Muscle layer of colon (tissue), 2 donors: Measurements from ENCODE around the gene CTNNAL1.
A peak's percentile ranks its signal among the peaks of the same experiment; 100 is the strongest.
"Not testable (repeated sequence)": the region's sequence is repeated elsewhere in the genome, so short reads cannot be mapped to it uniquely, and the experiment has no call there.

Source experiments
- H3K27ac ChIP-seq: one replicate; pipeline ENCODE4 v1.7.0; 2013; ENCODE audit warnings: low read depth, mild to moderate bottlenecking, low read length, moderate library complexity
- H3K27me3 ChIP-seq, 2 donors: one replicate each; pipeline ENCODE4 v1.7.0; 2013; ENCODE audit warnings: low read length in 2 of 2, mild to moderate bottlenecking in 2 of 2; ENCODE audit not compliant: insufficient read depth in 2 of 2, control insufficient read depth in 1 of 2
- H3K36me3 ChIP-seq: one replicate; pipeline ENCODE4 v1.7.0; 2013; ENCODE audit warnings: mild to moderate bottlenecking, low read length; ENCODE audit not compliant: insufficient read depth
- H3K4me1 ChIP-seq: one replicate; pipeline ENCODE4 v1.7.0; 2013; ENCODE audit warnings: mild to moderate bottlenecking, low read length; ENCODE audit not compliant: insufficient read depth
- H3K4me3 ChIP-seq, 2 donors: one replicate each; pipeline ENCODE4 v1.7.0; 2013; ENCODE audit warnings: low read length in 2 of 2, low read depth in 1 of 2, mild to moderate bottlenecking in 1 of 2, moderate library complexity in 1 of 2
- H3K9ac ChIP-seq: one replicate; pipeline ENCODE4 v1.7.0; 2013; ENCODE audit warnings: low read length
- H3K9me3 ChIP-seq: one replicate; pipeline ENCODE4 v1.7.0; 2013; ENCODE audit warnings: mild to moderate bottlenecking, low read length
- donor health status: abdominal sarcoma.
- donor health status: Adenocarcinoma of cecum.

The CTNNAL1 gene

GRCh38 chr9:109012876-109013678 is at the start of gene CTNNAL1:
Gene CTNNAL1, minus strand, starts transcription at chr9:109013499. Its CDS starts 57 bp downstream, at chr9:109013442.
- Histone ChIP-seq H3K4me3 (peak within 1 kb of the TSS; percentile 40 to 62), H3K4me1 (peaks cover 36% of the 10 kb centered on the region), H3K27me3 (no peaks in the 10 kb centered on the region), H3K9me3 (no peaks in the 10 kb centered on the region), H3K27ac (peak within 1 kb of the TSS; percentile 92), H3K36me3 (no peaks in the 10 kb centered on the region), H3K9ac (peak within 1 kb of the TSS; percentile 78)

- no peaks in the 10 kb centered on the region for H3K4me1 ChIP-seq
- H3K9ac ChIP-seq = no peak overlapping the region
- no peak overlapping the region for H3K27ac ChIP-seq
- H3K36me3 ChIP-seq = peaks cover 46% of the 10 kb centered on the region
- H3K9me3 ChIP-seq = no peaks in the 10 kb centered on the region
- no peaks in the 10 kb centered on the region for H3K27me3 ChIP-seq
- H3K4me3 ChIP-seq = no peak overlapping the region
Observed at GRCh38 chr9:109062543-109062942, 49.2 kb upstream of the CTNNAL1 start.

- no peak overlapping the region for H3K27ac ChIP-seq
- no peaks in the 10 kb centered on the region for H3K9me3 ChIP-seq
- peaks cover 46% of the 10 kb centered on the region for H3K36me3 ChIP-seq
Observed at GRCh38 chr9:109060191-109060590, 46.9 kb upstream of the CTNNAL1 start.

GRCh38 chr9:109053121-109053520 is 39.8 kb upstream of the CTNNAL1 start:
- not testable (repeated sequence) for H3K27me3 ChIP-seq, H3K4me1 ChIP-seq, H3K9me3 ChIP-seq, H3K27ac ChIP-seq, H3K4me3 ChIP-seq, H3K9ac ChIP-seq
- peaks cover 44% of the 10 kb centered on the region for H3K36me3 ChIP-seq

More at GRCh38 chr9:109060191-109060590, 46.9 kb upstream of the CTNNAL1 start:
- Histone ChIP-seq H3K4me1 (no peaks in the 10 kb centered on the region), H3K9ac (no peak overlapping the region), H3K4me3 (no peak overlapping the region), H3K27me3 (no peaks in the 10 kb centered on the region)

GRCh38 chr9:109052416-109052815 is 39.1 kb upstream of the CTNNAL1 start:
- H3K4me1 ChIP-seq = no peaks in the 10 kb centered on the region
- no peak overlapping the region for H3K4me3 ChIP-seq
- H3K27ac ChIP-seq = no peak overlapping the region
- H3K27me3 ChIP-seq = no peaks in the 10 kb centered on the region
- H3K9me3 ChIP-seq = no peaks in the 10 kb centered on the region
- no peak overlapping the region for H3K9ac ChIP-seq
- peaks cover 52% of the 10 kb centered on the region for H3K36me3 ChIP-seq

- Histone ChIP-seq H3K27ac (no peak overlapping the region), H3K4me1 (no peaks in the 10 kb centered on the region), H3K9me3 (no peaks in the 10 kb centered on the region), H3K27me3 (no peaks in the 10 kb centered on the region), H3K9ac (no peak overlapping the region), H3K4me3 (no peak overlapping the region), H3K36me3 (peaks cover 51% of the 10 kb centered on the region)
Observed at GRCh38 chr9:109051733-109052132, 38.4 kb upstream of the CTNNAL1 start.

GRCh38 chr9:109050444-109050843 is 37.1 kb upstream of the CTNNAL1 start:
- Histone ChIP-seq H3K27me3 (no peaks in the 10 kb centered on the region), H3K4me1 (no peaks in the 10 kb centered on the region), H3K27ac (no peak overlapping the region), H3K36me3 (peaks cover 56% of the 10 kb centered on the region), H3K9me3 (no peaks in the 10 kb centered on the region), H3K9ac (no peak overlapping the region), H3K4me3 (no peak overlapping the region)

- H3K9ac ChIP-seq = no peak overlapping the region
- H3K27me3 ChIP-seq = no peaks in the 10 kb centered on the region
- H3K9me3 ChIP-seq = no peaks in the 10 kb centered on the region
- no peak overlapping the region for H3K4me3 ChIP-seq
- H3K27ac ChIP-seq = no peak overlapping the region
- H3K36me3 ChIP-seq = peaks cover 53% of the 10 kb centered on the region
- H3K4me1 ChIP-seq = no peaks in the 10 kb centered on the region
Observed at GRCh38 chr9:109048822-109049221, 35.5 kb upstream of the CTNNAL1 start.

GRCh38 chr9:109047259-109047658 is 34.0 kb upstream of the CTNNAL1 start:
- Histone ChIP-seq H3K36me3 (peaks cover 43% of the 10 kb centered on the region), H3K27ac (no peak overlapping the region), H3K4me3 (no peak overlapping the region)

GRCh38 chr9:109046346-109046745 is 33.0 kb upstream of the CTNNAL1 start:
- no peak overlapping the region for H3K27ac ChIP-seq

More at GRCh38 chr9:109047259-109047658, 34.0 kb upstream of the CTNNAL1 start:
- Histone ChIP-seq H3K9me3 (no peaks in the 10 kb centered on the region), H3K4me1 (no peaks in the 10 kb centered on the region), H3K9ac (no peak overlapping the region), H3K27me3 (no peaks in the 10 kb centered on the region)

GRCh38 chr9:109043578-109043977 is 30.3 kb upstream of the CTNNAL1 start:
- peaks cover 24% of the 10 kb centered on the region for H3K36me3 ChIP-seq
- H3K4me3 ChIP-seq = no peak overlapping the region
- no peak overlapping the region for H3K27ac ChIP-seq
- H3K27me3 ChIP-seq = no peaks in the 10 kb centered on the region
- H3K9ac ChIP-seq = no peak overlapping the region
- no peaks in the 10 kb centered on the region for H3K9me3 ChIP-seq
- no peaks in the 10 kb centered on the region for H3K4me1 ChIP-seq

More at GRCh38 chr9:109046346-109046745, 33.0 kb upstream of the CTNNAL1 start:
- no peaks in the 10 kb centered on the region for H3K9me3 ChIP-seq
- H3K4me1 ChIP-seq = no peaks in the 10 kb centered on the region
- no peaks in the 10 kb centered on the region for H3K27me3 ChIP-seq
- H3K4me3 ChIP-seq = no peak overlapping the region
- H3K36me3 ChIP-seq = peaks cover 43% of the 10 kb centered on the region
- no peak overlapping the region for H3K9ac ChIP-seq

GRCh38 chr9:109040571-109040970 is 27.3 kb upstream of the CTNNAL1 start:
- Histone ChIP-seq H3K36me3 (peaks cover 8% of the 10 kb centered on the region), H3K4me3 (no peak overlapping the region), H3K27ac (no peak overlapping the region), H3K9me3 (no peaks in the 10 kb centered on the region), H3K9ac (no peak overlapping the region), H3K4me1 (peaks cover 6% of the 10 kb centered on the region), H3K27me3 (no peaks in the 10 kb centered on the region)
